ENCODE measurements around the gene CNTNAP5.

Gene CNTNAP5

GRCh38 chr2:124264551-124265091, 239.5 kb downstream of the CNTNAP5 start:
- DNase-seq (ENCODE audit: low spot score), result no peak

- no peak for DNase-seq (ENCODE audit: low spot score)
Observed at GRCh38 chr2:124267794-124268193, 242.7 kb downstream of the CNTNAP5 start.

GRCh38 chr2:124269348-124269747, 244.3 kb downstream of the CNTNAP5 start:
- DNase-seq (ENCODE audit: low spot score), result no peak

- DNase-seq (ENCODE audit: low spot score), result no peak
Observed at GRCh38 chr2:124272261-124272841, 247.3 kb downstream of the CNTNAP5 start.

GRCh38 chr2:124281541-124281940, 256.5 kb downstream of the CNTNAP5 start:
- no peak for DNase-seq (ENCODE audit: low spot score)

- DNase-seq (ENCODE audit: low spot score), result no peak
Observed at GRCh38 chr2:124283096-124283495, 258.0 kb downstream of the CNTNAP5 start.

- no peak for DNase-seq (ENCODE audit: low spot score)
Observed at GRCh38 chr2:124286089-124286783, 261.1 kb downstream of the CNTNAP5 start.

- DNase-seq (ENCODE audit: low spot score), result no peak
Observed at GRCh38 chr2:124289060-124289459, 264.0 kb downstream of the CNTNAP5 start.

GRCh38 chr2:124289615-124290014, 264.5 kb downstream of the CNTNAP5 start:
- DNase-seq (ENCODE audit: low spot score), result no peak

- DNase-seq (ENCODE audit: low spot score), result no peak
Observed at GRCh38 chr2:124296470-124296869, 271.4 kb downstream of the CNTNAP5 start.

GRCh38 chr2:124301915-124302314, 276.8 kb downstream of the CNTNAP5 start:
- DNase-seq (ENCODE audit: low spot score), result no peak

GRCh38 chr2:124308319-124309062, 283.4 kb downstream of the CNTNAP5 start:
- no peak for DNase-seq (ENCODE audit: low spot score)

- DNase-seq (ENCODE audit: low spot score), result no peak
Observed at GRCh38 chr2:124309563-124310138, 284.6 kb downstream of the CNTNAP5 start.

- DNase-seq (ENCODE audit: low spot score), result no peak
Observed at GRCh38 chr2:124310671-124311070, 285.6 kb downstream of the CNTNAP5 start.

- DNase-seq (ENCODE audit: low spot score), result no peak
Observed at GRCh38 chr2:124314084-124314483, 289.0 kb downstream of the CNTNAP5 start.

GRCh38 chr2:124315221-124315880, 290.3 kb downstream of the CNTNAP5 start:
- DNase-seq (ENCODE audit: low spot score), result no peak

- no peak for DNase-seq (ENCODE audit: low spot score)
Observed at GRCh38 chr2:124316133-124316532, 291.0 kb downstream of the CNTNAP5 start.

- DNase-seq (ENCODE audit: low spot score), result no peak
Observed at GRCh38 chr2:124316881-124317605, 292.0 kb downstream of the CNTNAP5 start.

- no peak for DNase-seq (ENCODE audit: low spot score)
Observed at GRCh38 chr2:124317628-124318027, 292.5 kb downstream of the CNTNAP5 start.

- no peak for DNase-seq (ENCODE audit: low spot score)
Observed at GRCh38 chr2:124318913-124319312, 293.8 kb downstream of the CNTNAP5 start.

GRCh38 chr2:124319577-124319976, 294.5 kb downstream of the CNTNAP5 start:
- DNase-seq (ENCODE audit: low spot score), result no peak
